GM12878 (cell line): Measurements from ENCODE around the gene RCOR2. TPM values are rescaled to one million over a fixed set of nuclear protein-coding genes. Genes with fewer than 3 reads are reported as not detected.

Source experiments
- ATAC-seq: fragments of 200-7000 bp; cut with Tn5 transposase; 3 replicates; pipeline ENCODE4 v1.9.1; 2020; ENCODE audit warnings: mild to moderate bottlenecking, moderate library complexity
- BruUV-seq: library from RNA; stranded (reverse); fragments of 400-500 nt; replicated peaks from 2 replicates; lab custom pipeline; 2021; lab: Mats Ljungman, UMichigan
- CTCF ChIA-PET: fragments of 300-600 bp; sonication (Branson Sonifier 250); formaldehyde crosslinking; extraction: SDS; loops from one replicate; lab custom pipeline; 2021; ENCODE audit warnings: inconsistent platforms; lab: Yijun Ruan, JAX
- POLR2A ChIA-PET: fragments of 350-600 bp; formaldehyde crosslinking; extraction: SDS; loops from one replicate; lab custom pipeline; 2021; ENCODE audit warnings: inconsistent platforms; lab: Charles Lee
- RAD21 ChIA-PET: fragments of 300-600 bp; sonication (Branson Sonifier 250); formaldehyde crosslinking; loops from one replicate; lab custom pipeline; 2023; ENCODE audit warnings: antibody characterized with exemption; ENCODE audit not compliant: unreplicated experiment; lab: Charles Lee
- SMC1A ChIA-PET: fragments of 300-600 bp; sonication (Branson Sonifier 250); formaldehyde crosslinking; loops from one replicate; lab custom pipeline; 2023; ENCODE audit not compliant: unreplicated experiment, uncharacterized antibody; lab: Charles Lee
- DNase-seq: peaks from one replicate; pipeline ENCODE4 v3.0.0-alpha.2; 2011; ENCODE audit warnings: low read depth, low spot score
- FAIRE-seq: peaks from 3 replicates; lab custom pipeline; 2011; peaks lifted over from hg19 to GRCh38; lab: Jason Lieb, UNC
- H2AFZ ChIP-seq: 2 replicates; pipeline ENCODE4 v1.6.0; 2011; ENCODE audit warnings: low read depth, low read length, control low read depth; ENCODE audit not compliant: control insufficient read depth
- H3K27ac ChIP-seq: 2 replicates; pipeline ENCODE4 v1.5.1; 2011; ENCODE audit warnings: control low read depth; ENCODE audit not compliant: control insufficient read depth, insufficient read depth
- H3K27me3 ChIP-seq, 2 experiments: replicated peaks in 1 of 2; 2 replicates each; pipeline versions ENCODE4 v1.6.0 to v1.6.1; 2011; ENCODE audit warnings: low read length in 1 of 2; ENCODE audit not compliant: control insufficient read depth in 2 of 2, insufficient read depth in 2 of 2
- H3K36me3 ChIP-seq, 2 experiments: 2 replicates each; pipeline ENCODE4 v1.5.1; 2011; ENCODE audit warnings: low read length in 1 of 2; ENCODE audit not compliant: control insufficient read depth in 2 of 2, insufficient read depth in 2 of 2
- H3K4me1 ChIP-seq: 2 replicates; pipeline ENCODE4 v1.6.1; 2011; ENCODE audit warnings: mild to moderate bottlenecking, low read length, moderate library complexity, mixed read lengths; ENCODE audit not compliant: control insufficient read depth, insufficient read depth
- H3K4me2 ChIP-seq: 2 replicates; pipeline ENCODE4 v1.6.0; 2011; ENCODE audit warnings: control low read depth; ENCODE audit not compliant: control insufficient read depth, insufficient read depth
- H3K4me3 ChIP-seq: fragments of 200-600 bp; sonication (generic); 2 replicates; pipeline ENCODE4 v1.5.1; 2016
- H3K79me2 ChIP-seq: 2 replicates; pipeline ENCODE4 v1.6.0; 2011; ENCODE audit warnings: low read length; ENCODE audit not compliant: control insufficient read depth, insufficient read depth
- H3K9ac ChIP-seq: 2 replicates; pipeline ENCODE4 v1.8.0; 2011; ENCODE audit warnings: low read length, control low read depth, mixed read lengths; ENCODE audit not compliant: control insufficient read depth, insufficient read depth
- H3K9me3 ChIP-seq: replicated peaks from 3 replicates; pipeline ENCODE4 v1.5.1; 2011; ENCODE audit warnings: mild to moderate bottlenecking, low read length; ENCODE audit not compliant: control insufficient read depth, insufficient read depth
- H4K20me1 ChIP-seq: 2 replicates; pipeline ENCODE4 v1.6.0; 2011; ENCODE audit not compliant: control insufficient read depth, insufficient read depth
- ATF7 ChIP-seq: fragments of 450-650 bp; IDR thresholded peaks from 2 replicates; pipeline ENCODE4 v1.6.1; 2016; ENCODE audit warnings: low read depth, mild to moderate bottlenecking
- BRCA1 ChIP-seq: IDR thresholded peaks from 2 replicates; pipeline ENCODE4 v1.6.1; 2011; ENCODE audit warnings: low read depth, low read length, improper control_type of control experiment
- ETV6 ChIP-seq, 2 experiments: fragments of 450-650 bp in 1 of 2; IDR thresholded peaks in 1 of 2; conservative IDR thresholded peaks in 1 of 2; 2 replicates each; pipeline ENCODE4 v1.6.1; 2014; ENCODE audit warnings: antibody characterized with exemption in 1 of 2, borderline replicate concordance in 1 of 2, low read depth in 1 of 2, mild to moderate bottlenecking in 1 of 2, moderate library complexity in 1 of 2
- HSF1 ChIP-seq: fragments of 150-350 bp; IDR thresholded peaks from 2 replicates; pipeline ENCODE4 v1.6.1; 2014; ENCODE audit warnings: mild to moderate bottlenecking, low read depth, low read length
- IKZF1 ChIP-seq: fragments of 450-650 bp; conservative IDR thresholded peaks from 2 replicates; pipeline ENCODE4 v1.6.1; 2017; ENCODE audit warnings: antibody characterized with exemption, mild to moderate bottlenecking
- MEF2A ChIP-seq: IDR thresholded peaks from 2 replicates; pipeline ENCODE4 v1.6.1; 2011; ENCODE audit warnings: low read depth, mild to moderate bottlenecking, low read length, moderate library complexity; ENCODE audit not compliant: insufficient read depth
- MTA3 ChIP-seq: IDR thresholded peaks from 2 replicates; pipeline ENCODE4 v1.6.1; 2012; ENCODE audit warnings: low read length, inconsistent platforms, borderline replicate concordance
- NFYB ChIP-seq: IDR thresholded peaks from 2 replicates; pipeline ENCODE4 v1.6.1; 2011; ENCODE audit warnings: low read depth, mild to moderate bottlenecking, low read length, improper control_type of control experiment, moderate library complexity; ENCODE audit not compliant: insufficient read depth
- POLR2AphosphoS5 ChIP-seq: IDR thresholded peaks from 2 replicates; pipeline ENCODE4 v1.6.1; 2011; ENCODE audit warnings: mild to moderate bottlenecking, low read length, inconsistent platforms
- RAD21 ChIP-seq: IDR thresholded peaks from 2 replicates; pipeline ENCODE4 v1.6.1; 2011; ENCODE audit warnings: mild to moderate bottlenecking, low read depth, low read length, moderate library complexity; ENCODE audit not compliant: insufficient read depth
- RB1 ChIP-seq: fragments of 450-650 bp; formaldehyde crosslinking; IDR thresholded peaks from 2 replicates; pipeline ENCODE4 v1.6.1; 2017; ENCODE audit warnings: mild to moderate bottlenecking, borderline replicate concordance
- RUNX3 ChIP-seq: IDR thresholded peaks from 2 replicates; pipeline ENCODE4 v1.6.1; 2012; ENCODE audit warnings: low read length, inconsistent platforms
- SMC3 ChIP-seq: IDR thresholded peaks from 2 replicates; pipeline ENCODE4 v1.6.1; 2011; ENCODE audit warnings: low read length, improper control_type of control experiment, borderline replicate concordance
- TCF7 ChIP-seq: IDR thresholded peaks from 2 replicates; pipeline ENCODE4 v1.6.1; 2014; ENCODE audit warnings: antibody characterized with exemption, borderline replicate concordance
- YY1 ChIP-seq: IDR thresholded peaks from 2 replicates; pipeline ENCODE4 v1.6.1; 2011; ENCODE audit warnings: low read depth, mild to moderate bottlenecking, low read length
- ZBED1 ChIP-seq: IDR thresholded peaks from 2 replicates; pipeline ENCODE4 v1.6.1; 2016; ENCODE audit warnings: borderline replicate concordance
- ZNF384 ChIP-seq: IDR thresholded peaks from 2 replicates; pipeline ENCODE4 v1.6.1; 2012; ENCODE audit warnings: low read depth, mild to moderate bottlenecking, low read length, improper control_type of control experiment, borderline replicate concordance
- WGBS: methylation state at CpG from one replicate; pipeline ENCODE4 v1.1.6; 2016; ENCODE audit warnings: low lambda C conversion rate; ENCODE audit not compliant: insufficient replicate concordance, insufficient coverage; ENCODE audit errors: missing lambda C conversion rate; 5-methylcytosine and 5-hydroxymethylcytosine counted together
- in situ Hi-C: fragments of 300-500 bp; cut with MboI; formaldehyde crosslinking; loops from 9 replicates; pipeline ENCODE4 v1.14.3; 2018; ENCODE audit warnings: mixed read lengths
- intact Hi-C: fragments of 100-400 bp; cut with micrococcal nuclease; formaldehyde crosslinking; loops from one replicate; pipeline ENCODE4 v1.14.2; 2022; ENCODE audit not compliant: unreplicated experiment
- polyA plus RNA-seq, 11 experiments: library from polyadenylated mRNA; depleted of rRNA in 4 of 11; unstranded in 6 of 11; stranded (reverse) in 5 of 11; fragments of >200 nt; fragmentation: Nextera tagmentation in 4 of 11; fragmentation: Illumina TruSeq in 1 of 11; extraction: Ambion mirVana in 4 of 11; extraction: Trizol in 1 of 11; gene quantifications; 1 replicate in 1 of 11; 2 replicates in 10 of 11; pipeline versions ENCODE4 v1.2.1 to v1.2.3, GENCODE V29; 2011 to 2016; ENCODE audit warnings: inconsistent platforms in 2 of 11, missing spikeins in 2 of 11, low read depth in 1 of 11
- total RNA-seq, 4 experiments: library from RNA; depleted of rRNA in 3 of 4; stranded (reverse); fragments of >200 nt in 3 of 4; fragmentation: Illumina TruSeq in 1 of 4; extraction: Trizol in 1 of 4; gene quantifications; 2 replicates each; pipeline versions ENCODE4 v1.2.1 to v1.2.3, GENCODE V29; 2013 to 2021

Gene RCOR2
- total and polyA plus RNA-seq, 10 of the 15 experiments (the other 5 are each of a cell fraction or from before 2014, with no cell fraction given): 0.06 to 0.32 (median 0.17) TPM; not detected in 5

- TF ChIP-seq SMC3 (peak; percentile 43), RAD21 (peak; percentile 39; the same call in 1 of the 2 replicates), IKZF1 (peak; percentile 59; the same call in 1 of the 2 replicates), YY1 (0 out of 2 replicates have a peak, but pooled peaks have one; percentile 29), RB1 (no peak), BRCA1 (no peak)
These were observed 4.0 kb upstream of the RCOR2 start (continued) for GRCh38 chr11:63920939-63921417.

DNA sequence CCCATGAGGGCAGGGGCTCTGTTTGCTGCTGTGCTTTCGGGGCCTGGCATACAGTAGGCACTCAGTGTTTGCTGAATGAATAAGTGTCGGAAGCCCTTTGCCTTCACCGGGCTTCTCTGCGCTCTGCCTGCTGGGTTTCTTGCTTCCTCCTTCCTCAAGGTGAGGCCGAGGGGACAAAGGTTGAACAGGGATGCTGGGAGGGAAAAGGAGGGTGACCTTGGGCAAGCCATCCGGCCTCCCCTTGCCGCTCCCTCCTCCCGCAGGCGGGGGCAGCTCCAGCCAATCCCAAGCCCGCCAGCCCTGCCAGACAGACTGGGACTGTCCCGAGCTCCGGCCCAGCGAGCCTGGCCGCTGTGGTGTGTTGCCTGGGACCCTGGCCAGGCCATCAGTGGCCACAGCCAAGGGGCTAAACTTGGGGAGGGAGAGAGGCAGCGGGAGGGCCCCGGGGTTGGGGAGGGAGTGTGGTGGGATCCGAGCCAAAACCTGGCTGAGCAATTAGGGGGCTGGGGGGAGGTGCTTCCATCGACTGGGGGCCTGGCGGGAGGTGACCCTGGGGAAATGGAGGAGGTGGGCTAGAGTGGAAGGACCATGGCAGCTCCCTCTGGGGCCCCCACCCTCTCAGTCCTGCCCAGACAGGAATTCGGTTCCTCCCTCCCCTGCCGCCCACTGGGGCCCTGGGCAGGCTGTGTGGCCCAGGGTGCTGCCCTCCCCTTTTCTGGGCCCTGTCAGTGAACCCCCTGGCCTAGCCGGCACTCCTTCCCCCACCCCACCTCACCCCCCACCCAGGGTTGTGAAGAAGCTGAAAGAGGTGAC lies 3.4 kb upstream of the RCOR2 start:
- Histone ChIP-seq H3K4me3 (no peak overlapping the region), H2AFZ (no peak overlapping the region), H3K4me2 (no peak overlapping the region), H3K79me2 (no peaks in the 10 kb centered on the region), H3K9ac (no peak overlapping the region), H3K4me1 (peaks cover 10% of the 10 kb centered on the region), H3K27me3 (peaks cover 0 to 3% of the 10 kb centered on the region in 2 experiments; a peak in 3 of 4 replicates), H3K9me3 (no peaks in the 10 kb centered on the region), H3K27ac (no peak overlapping the region), H3K36me3 (no peaks in the 10 kb centered on the region), H4K20me1 (no peaks in the 10 kb centered on the region)
- DNase-seq (no peak), ATAC-seq (no peak), FAIRE-seq (no peak)
- no peak for TF ChIP-seq RUNX3
- TF ChIP-seq ATF7: no peak
- TF ChIP-seq ETV6 (conservative IDR thresholded peaks at IDR 0.05 in 1 of 2, IDR thresholded peaks at IDR 0.05 in 1 of 2; ENCODE audit: borderline replicate concordance in 1 of 2, low read depth in 1 of 2): no peak
- TF ChIP-seq TCF7: no peak
- TF ChIP-seq ZNF384: no peak
- no peak for TF ChIP-seq NFYB
- no peak for TF ChIP-seq MTA3
- no peak for TF ChIP-seq MEF2A
- TF ChIP-seq POLR2AphosphoS5: no peak
- no peak for TF ChIP-seq HSF1
- no peak for TF ChIP-seq ZBED1
- no TSS peak for BruUV-seq
- POLR2A ChIA-PET: no interaction called here
- SMC1A ChIA-PET: interaction anchor here (1.1 kb wide), 1 partner anchor 53 kb away, joined by 3 read pairs; no protein-coding TSS in a partner anchor
- 48% methylated on average over 13 of the region's 22 CpGs for WGBS
- intact Hi-C loops (no loop called here), in situ Hi-C loops (no loop called here)
- CTCF ChIA-PET: interaction anchor here (1.0 to 3.9 kb wide), 6 partner anchors 8 to 83 kb away, joined by 3 to 34 read pairs (median 6); partner anchors contain the start of gene MARK2
- RAD21 ChIA-PET: interaction anchor here (0.9 to 1.3 kb wide), 3 partner anchors 24 to 84 kb away, joined by 3 to 5 read pairs (median 4); no protein-coding TSS in a partner anchor
